ENCODE measurements around the gene HPSE2.

GRCh38 chr10:98921316-98921715 lies 314.3 kb downstream of the HPSE2 start:
- no peak for TF ChIP-seq CTCF (IDR thresholded peaks at IDR 0.05; ENCODE audit: low read depth, low read length)
- TF ChIP-seq EZH2phosphoT487 (IDR thresholded peaks at IDR 0.05; ENCODE audit: low read depth) = no peak
